CD4-positive, alpha-beta T cell treated with Interleukin-4 for 1 hour (primary cell): Measurements from ENCODE around the gene CD276.
"Not testable (repeated sequence)": the region's sequence is repeated elsewhere in the genome, so short reads cannot be mapped to it uniquely, and the experiment has no call there.

Experiments used
- DNase-seq, 2 donors: peaks; one replicate each; pipeline ENCODE4 v3.0.0-alpha.2; 2020 to 2022

The CD276 gene

DNA sequence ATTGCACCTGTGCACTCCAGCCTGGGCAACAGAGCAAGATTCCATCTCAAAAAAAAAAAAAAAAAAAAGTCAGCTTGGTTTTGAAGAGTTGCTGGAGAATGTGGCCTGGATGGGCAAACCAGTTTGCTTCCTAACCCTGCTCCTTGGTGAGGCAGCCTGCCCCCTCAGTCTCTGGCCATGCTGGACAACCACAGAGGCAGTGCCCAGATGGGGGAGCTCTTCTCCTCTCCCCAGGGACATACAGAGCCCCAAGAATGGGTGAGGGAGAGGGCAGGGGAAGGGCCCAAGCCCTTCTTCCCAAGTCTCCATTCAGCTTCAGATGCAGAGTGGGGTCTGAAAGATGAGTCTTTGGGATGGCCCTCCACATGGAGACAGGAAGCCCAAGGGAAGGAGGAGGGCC, 27.9 kb downstream of the CD276 start:
- DNase-seq, result no peak

DNA sequence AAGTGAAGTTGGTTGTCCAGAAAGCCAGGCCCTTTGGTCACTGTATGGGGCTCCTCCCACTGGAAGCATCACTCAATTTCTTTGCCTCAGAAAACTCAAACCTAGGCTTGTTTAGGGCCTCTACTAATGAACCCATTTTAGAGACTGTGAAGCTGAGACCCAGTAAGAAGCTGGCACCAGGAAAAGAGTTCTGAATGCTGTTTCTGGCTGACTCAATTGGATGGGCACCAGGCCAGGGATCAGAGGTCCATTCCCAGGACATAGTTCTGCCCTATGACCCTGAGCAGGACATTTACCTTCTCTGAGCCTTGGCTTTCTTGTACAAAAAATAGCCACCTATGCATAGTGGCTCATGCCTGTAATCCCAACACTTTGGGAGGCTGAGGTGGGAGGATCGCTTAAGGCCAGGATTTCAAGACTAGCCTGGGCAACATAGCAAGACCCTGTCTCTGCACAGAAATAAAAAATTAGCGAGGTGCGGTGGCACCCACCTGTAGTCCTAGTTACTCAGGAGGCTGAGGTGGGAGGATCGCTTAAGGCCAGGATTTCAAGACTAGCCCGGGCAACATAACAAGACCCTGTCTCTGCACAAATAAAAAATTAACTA, 30.6 kb downstream of the CD276 start:
- DNase-seq, result no peak

GRCh38 chr15:73715417-73715816, 31.2 kb downstream of the CD276 start:
- no peak for DNase-seq

DNA sequence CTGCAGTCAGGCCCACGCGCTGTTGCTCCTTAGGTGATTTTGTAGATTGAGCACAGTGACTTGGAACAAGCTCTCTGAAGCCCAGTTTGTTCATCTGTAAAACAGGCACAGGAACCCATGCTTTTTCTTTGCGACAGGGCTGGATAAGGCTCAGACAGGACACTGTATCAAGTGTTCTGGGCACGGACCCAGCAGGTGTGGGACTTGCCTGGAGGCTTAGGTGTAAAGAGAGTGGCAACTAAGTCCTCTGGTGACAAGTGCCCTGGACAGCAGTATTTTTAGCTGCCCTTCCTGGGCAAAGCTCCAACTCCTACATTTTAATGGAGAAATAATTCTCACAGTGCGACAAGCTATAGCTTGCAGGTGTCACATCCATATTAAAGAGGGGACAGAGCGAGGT, 32.2 kb downstream of the CD276 start:
- DNase-seq, result no peak

GRCh38 chr15:73717206-73717605, 33.0 kb downstream of the CD276 start:
- no peak for DNase-seq

GRCh38 chr15:73717802-73718201, 33.6 kb downstream of the CD276 start:
- DNase-seq, result no peak

DNA sequence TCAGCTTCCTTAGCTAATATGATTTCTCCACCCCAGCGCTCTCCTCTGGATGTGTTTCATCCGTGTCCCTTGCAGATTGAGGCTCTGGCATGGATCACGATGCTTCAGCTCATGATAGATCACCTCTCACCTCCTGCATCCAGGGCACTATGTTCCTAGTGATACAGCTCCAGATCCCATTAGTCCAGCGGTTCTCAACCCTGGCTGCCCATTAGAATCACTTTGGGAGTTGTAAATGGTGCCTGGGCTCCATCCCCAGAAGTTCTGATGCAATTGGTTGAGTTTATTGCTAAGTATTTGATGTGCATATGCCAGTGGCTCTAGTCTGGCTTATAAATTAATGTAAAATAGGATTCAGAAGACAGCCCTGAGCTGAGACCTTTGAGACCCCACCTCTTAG, 34.5 kb downstream of the CD276 start:
- no peak for DNase-seq

GRCh38 chr15:73722425-73722824, 38.2 kb downstream of the CD276 start:
- DNase-seq, result no peak

DNA sequence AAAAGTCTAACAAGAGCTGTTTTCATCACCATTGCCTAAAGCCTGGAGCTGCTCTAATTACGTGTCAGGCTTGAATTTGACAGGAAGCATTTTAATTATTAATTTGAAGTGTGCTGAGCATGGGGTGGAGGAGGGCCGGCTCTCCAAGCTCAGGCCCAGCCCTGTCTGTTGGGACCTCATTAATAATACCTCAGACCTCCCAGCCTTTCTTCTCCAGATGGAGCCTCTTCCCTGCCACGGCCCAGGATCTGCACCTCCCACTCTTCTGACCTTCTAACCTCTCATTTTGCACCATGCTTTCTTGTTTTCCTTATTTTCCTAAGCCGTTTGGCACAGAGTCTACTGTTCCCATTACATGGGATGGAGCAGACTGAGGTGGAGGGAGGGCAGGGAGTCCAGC, 39.0 kb downstream of the CD276 start:
- DNase-seq, result no peak

GRCh38 chr15:73724212-73724611, 40.0 kb downstream of the CD276 start:
- no peak for DNase-seq

GRCh38 chr15:73727330-73727976, 43.3 kb downstream of the CD276 start:
- no peak for DNase-seq

- not testable (repeated sequence) for DNase-seq
Observed at GRCh38 chr15:73732051-73732450, 47.9 kb downstream of the CD276 start.

DNA sequence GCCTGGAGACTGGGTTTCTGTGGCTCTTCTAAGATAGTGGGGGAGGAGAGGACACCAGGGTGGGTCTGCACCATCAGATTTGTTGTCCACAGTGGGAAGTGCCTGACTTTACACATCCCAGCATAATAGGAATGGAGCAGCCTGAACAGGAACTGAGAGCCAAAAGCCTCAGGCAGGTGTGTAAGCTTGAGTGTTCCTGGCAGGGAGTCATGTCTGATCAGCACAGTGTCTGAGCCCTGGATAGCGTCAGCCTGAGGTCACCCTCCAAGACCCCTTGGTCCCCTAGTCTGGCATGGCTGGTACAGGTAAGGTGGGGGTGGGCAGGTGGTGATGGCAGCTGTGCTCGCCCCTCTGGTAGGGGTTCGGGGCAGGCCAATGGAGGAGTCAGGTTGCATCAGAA, 48.7 kb downstream of the CD276 start:
- no peak for DNase-seq

DNA sequence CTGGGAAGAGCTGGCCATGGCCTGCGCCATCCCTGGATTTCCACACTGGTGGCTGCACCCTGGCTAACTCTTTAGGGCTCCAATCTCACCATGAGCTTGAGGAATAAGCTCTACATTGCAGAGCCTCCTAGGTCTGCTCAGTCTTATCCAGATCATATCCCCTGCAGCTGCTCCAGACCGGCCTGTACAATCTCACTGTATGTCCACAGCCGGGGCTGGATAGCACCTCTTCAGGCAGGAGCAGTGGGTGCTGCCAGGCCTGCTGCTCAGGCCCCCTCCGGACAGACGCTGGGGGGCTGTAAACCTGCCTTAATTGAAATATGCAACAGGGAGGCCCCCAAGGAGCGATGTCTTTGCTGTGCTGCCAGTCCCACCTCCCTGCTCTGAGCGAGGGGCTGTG, 53.4 kb downstream of the CD276 start:
- no peak for DNase-seq

- DNase-seq, result no peak
Observed at GRCh38 chr15:73740152-73741048, 56.2 kb downstream of the CD276 start.

- DNase-seq, result no peak
Observed at GRCh38 chr15:73741321-73741836, 57.2 kb downstream of the CD276 start.

DNA sequence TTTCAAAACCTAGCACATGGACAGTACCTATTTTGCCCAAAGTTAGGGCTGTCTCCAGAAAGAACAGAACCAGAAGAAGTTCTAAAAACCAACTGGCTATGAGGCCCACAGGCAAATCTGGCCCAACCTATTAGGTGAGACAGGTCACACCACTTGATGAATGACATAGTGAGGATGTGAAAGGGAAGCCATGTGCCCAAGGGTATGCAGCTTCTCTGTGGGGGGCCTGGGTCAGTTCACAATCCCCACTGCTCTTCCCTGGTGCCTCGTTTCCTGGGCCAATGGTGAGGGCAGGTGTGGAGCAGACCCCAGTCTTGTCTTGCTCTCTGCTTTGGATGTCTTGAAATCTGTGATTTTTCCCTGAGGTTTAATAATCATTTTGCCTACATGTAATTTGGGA, 60.1 kb downstream of the CD276 start:
- no peak for DNase-seq

GRCh38 chr15:73745073-73745472, 60.9 kb downstream of the CD276 start:
- no peak for DNase-seq

GRCh38 chr15:73746261-73746660, 62.1 kb downstream of the CD276 start:
- no peak for DNase-seq

GRCh38 chr15:73746883-73747282, 62.7 kb downstream of the CD276 start:
- DNase-seq, result no peak

- no peak for DNase-seq
Observed at GRCh38 chr15:73747847-73748590, 63.8 kb downstream of the CD276 start.

GRCh38 chr15:73748730-73749129, 64.5 kb downstream of the CD276 start:
- no peak for DNase-seq

GRCh38 chr15:73749533-73749932, 65.3 kb downstream of the CD276 start:
- DNase-seq, result no peak
